ENCODE data around the gene C1QTNF6. TPM values are rescaled to one million over a fixed set of nuclear protein-coding genes. Genes with fewer than 3 reads are reported as not detected.

Gene C1QTNF6
- total and polyA plus RNA-seq, 2 of the 8 experiments (the other 6 are each of a cell fraction or from before 2014, with no cell fraction given): 3.1 to 6.5 TPM

- Histone ChIP-seq H3K14ac (ENCODE audit: insufficient read length) (no peak overlapping the region), H3K79me1 (ENCODE audit: low read depth, low read length) (no peaks in the 10 kb centered on the region), H3K27me3 (replicated peaks in 1 of 4; ENCODE audit: control insufficient read depth in 3 of 4, extremely low read depth in 1 of 4, insufficient read depth in 3 of 4, low read length in 3 of 4) (no peaks in the 10 kb centered on the region), H3K23ac (ENCODE audit: insufficient read length) (no peak overlapping the region), H3K23me2 (ENCODE audit: low read depth, low read length) (peaks cover 5% of the 10 kb centered on the region), H4K20me1 (replicated peaks in 1 of 2; ENCODE audit: control insufficient read depth in 1 of 2, insufficient read depth in 2 of 2, low read length in 2 of 2) (no peaks in the 10 kb centered on the region), H3K79me2 (ENCODE audit: control insufficient read depth in 1 of 2, insufficient read depth in 2 of 2, low read length in 2 of 2) (no peaks in the 10 kb centered on the region), H3K4ac (replicated peaks; ENCODE audit: insufficient read length, low read depth, low read length) (no peak overlapping the region), H2AFZ (ENCODE audit: low read length) (no peak overlapping the region), H3K56ac (replicated peaks; ENCODE audit: insufficient read length, low read depth, low read length) (no peak overlapping the region), H3K36me3 (ENCODE audit: control insufficient read depth in 2 of 4, insufficient read depth in 4 of 4, low read length in 3 of 4) (no peaks in the 10 kb centered on the region), H2BK12ac (ENCODE audit: low read depth, low read length) (0 out of 2 replicates have a peak overlapping the region, but pooled peaks have one; percentile 60), H3K27ac (ENCODE audit: low read depth, low read length) (no peak overlapping the region), H4K8ac (ENCODE audit: extremely low read depth, insufficient read depth, low read length) (peak overlapping the region; percentile 71), H3K9ac (replicated peaks in 1 of 4; ENCODE audit: extremely low read depth in 1 of 4, low read depth in 3 of 4, low read length in 3 of 4) (no peak overlapping the region), H2AK5ac (ENCODE audit: low read depth, low read length) (no peak overlapping the region), H4K91ac (replicated peaks; ENCODE audit: insufficient read length, low read length) (peak overlapping the region; percentile 32), H2BK5ac (ENCODE audit: low read depth, low read length) (no peak overlapping the region; the same call in 1 of the 2 replicates), H2BK20ac (ENCODE audit: low read length) (no peak overlapping the region), H3K18ac (ENCODE audit: extremely low read depth, low read length) (no peak overlapping the region), H3K4me1 (replicated peaks in 1 of 4; ENCODE audit: control insufficient read depth in 3 of 4, insufficient read depth in 4 of 4, low read length in 3 of 4) (peaks cover 0 to 7% (median 3%) of the 10 kb centered on the region in 4 experiments; a peak in 3 of 7 replicates), H3K4me2 (ENCODE audit: insufficient read depth in 1 of 2, low read depth in 2 of 2, low read length in 2 of 2) (no peak overlapping the region), H3K4me3 (ENCODE audit: extremely low read depth in 1 of 4, insufficient read depth in 2 of 4, low read depth in 3 of 4, low read length in 4 of 4) (no peak overlapping the region), H4K5ac (ENCODE audit: insufficient read length, low read depth, low read length) (no peak overlapping the region), H2BK120ac (replicated peaks; ENCODE audit: low read depth, low read length) (no peak overlapping the region), H3K9me3 (ENCODE audit: insufficient read depth in 2 of 2, low read depth in 1 of 2, low read length in 1 of 2) (no peaks in the 10 kb centered on the region), H2BK15ac (ENCODE audit: low read length) (no peak overlapping the region)
- WGBS, 2 experiments (ENCODE audit: extremely low coverage in 1 of 2, insufficient coverage in 1 of 2, insufficient read length in 1 of 2, insufficient replicate concordance in 2 of 2, low coverage in 1 of 2, low lambda C conversion rate in 2 of 2, missing lambda C conversion rate in 1 of 2): 84% methylated on average over 16 of the region's 16 CpGs; no CpG with 5 or more reads in 1 of the 2 experiments
- TF ChIP-seq RNF2 (IDR thresholded peaks at IDR 0.05; ENCODE audit: borderline replicate concordance, low read depth, low read length, missing control alignments, poor library complexity, severe bottlenecking) (no peak), USF2 (IDR thresholded peaks at IDR 0.05; ENCODE audit: low read length) (peak; percentile 62)
- DNase-seq (ENCODE audit: low read depth in 1 of 2, low spot score in 2 of 2) (no peak), FAIRE-seq (no peak)
- POLR2A ChIA-PET (ENCODE audit: partially characterized antibody): no interaction called here
- CTCF ChIA-PET (ENCODE audit: partially characterized antibody): interaction anchor here (1.0 kb wide), 1 partner anchor 57 kb away, joined by 3 read pairs; no protein-coding TSS in a partner anchor
Observed at GRCh38 chr22:37203354-37204044, 15.5 kb upstream of the C1QTNF6 start.

Measured in H1 (cell line).